HepG2 (cell line): Measurements from ENCODE around the gene CRK. TPM values are rescaled to one million over a fixed set of nuclear protein-coding genes. Genes with fewer than 3 reads are reported as not detected.

ENCODE experiments used
- ETV6 ChIP-seq: sonication (generic); formaldehyde crosslinking; conservative IDR thresholded peaks from 2 replicates; pipeline ENCODE4 v1.4.0; 2020; ENCODE audit warnings: missing genetic modification reagents
- FOXC1 ChIP-seq: sonication (generic); formaldehyde crosslinking; IDR thresholded peaks from 2 replicates; pipeline ENCODE4 v1.8.0; 2022; ENCODE audit warnings: mild to moderate bottlenecking, missing genetic modification reagents, borderline replicate concordance
- ONECUT2 ChIP-seq: sonication (generic); formaldehyde crosslinking; IDR thresholded peaks from 2 replicates; pipeline ENCODE4 v1.4.0; 2020; ENCODE audit warnings: missing genetic modification reagents
- SAP130 ChIP-seq: IDR thresholded peaks from 2 replicates; pipeline ENCODE4 v1.6.1; 2016; ENCODE audit warnings: low read depth
- SPEN ChIP-seq: sonication (generic); formaldehyde crosslinking; IDR thresholded peaks from 2 replicates; pipeline ENCODE4 v1.5.1; 2020; ENCODE audit warnings: low read depth, mild to moderate bottlenecking, missing genetic modification reagents
- ZBTB38 ChIP-seq: sonication (generic); formaldehyde crosslinking; IDR thresholded peaks from 2 replicates; pipeline ENCODE4 v1.5.1; 2020; ENCODE audit warnings: mild to moderate bottlenecking, missing genetic modification reagents
- ZNF562 ChIP-seq: sonication (generic); formaldehyde crosslinking; IDR thresholded peaks from 2 replicates; pipeline ENCODE4 v1.8.0; 2022; ENCODE audit warnings: missing genetic modification reagents, borderline replicate concordance
- ZNF772 ChIP-seq: sonication (generic); formaldehyde crosslinking; IDR thresholded peaks from 2 replicates; pipeline ENCODE4 v1.5.0; 2020; ENCODE audit warnings: mild to moderate bottlenecking, missing genetic modification reagents
- polyA plus RNA-seq, 8 experiments: library from polyadenylated mRNA; depleted of rRNA in 3 of 8; stranded (reverse) in 7 of 8; unstranded in 1 of 8; fragments of >200 nt; fragmentation: Illumina TruSeq in 4 of 8; extraction: Trizol in 4 of 8; gene quantifications; 2 replicates each; pipeline versions ENCODE4 v1.2.1 to v1.2.3, GENCODE V29; 2011 to 2016; ENCODE audit warnings: low read depth in 4 of 8, missing spikeins in 1 of 8, mixed read lengths in 1 of 8; ENCODE audit not compliant: insufficient read depth in 1 of 8
- total RNA-seq, 5 experiments: library from RNA; depleted of rRNA; stranded (reverse); fragments of >200 nt; fragmentation: Illumina TruSeq; extraction: Trizol; gene quantifications; 2 replicates each; pipeline ENCODE4 v1.2.3, GENCODE V29; 2016; ENCODE audit warnings: low read depth in 1 of 5
- TF ChIP-seq, protein P1 (sequence below): IDR thresholded peaks from 2 replicates; pipeline ENCODE4 v1.4.0; 2020; ENCODE audit warnings: mild to moderate bottlenecking, missing genetic modification reagents
- TF ChIP-seq, protein P2 (sequence below): sonication (generic); formaldehyde crosslinking; IDR thresholded peaks from 2 replicates; pipeline ENCODE4 v1.4.0; 2020; ENCODE audit warnings: mild to moderate bottlenecking, missing genetic modification reagents
- TF ChIP-seq, protein P3 (sequence below): sonication (generic); formaldehyde crosslinking; IDR thresholded peaks from 2 replicates; pipeline ENCODE4 v1.5.1; 2020; ENCODE audit warnings: mild to moderate bottlenecking, missing genetic modification reagents, moderate library complexity
- TF ChIP-seq, protein P4 (sequence below): sonication (generic); formaldehyde crosslinking; IDR thresholded peaks from 2 replicates; pipeline ENCODE4 v1.4.0; 2020; ENCODE audit warnings: missing genetic modification reagents
- TF ChIP-seq, protein P5 (sequence below): sonication (generic); formaldehyde crosslinking; IDR thresholded peaks from 2 replicates; pipeline ENCODE4 v1.8.0; 2022; ENCODE audit warnings: missing genetic modification reagents, mild to moderate bottlenecking, borderline replicate concordance

The CRK gene
- total and polyA plus RNA-seq, 2 of the 13 experiments (the other 11 are each of a cell fraction or from before 2014, with no cell fraction given), result 47.4 to 54.2 TPM

DNA sequence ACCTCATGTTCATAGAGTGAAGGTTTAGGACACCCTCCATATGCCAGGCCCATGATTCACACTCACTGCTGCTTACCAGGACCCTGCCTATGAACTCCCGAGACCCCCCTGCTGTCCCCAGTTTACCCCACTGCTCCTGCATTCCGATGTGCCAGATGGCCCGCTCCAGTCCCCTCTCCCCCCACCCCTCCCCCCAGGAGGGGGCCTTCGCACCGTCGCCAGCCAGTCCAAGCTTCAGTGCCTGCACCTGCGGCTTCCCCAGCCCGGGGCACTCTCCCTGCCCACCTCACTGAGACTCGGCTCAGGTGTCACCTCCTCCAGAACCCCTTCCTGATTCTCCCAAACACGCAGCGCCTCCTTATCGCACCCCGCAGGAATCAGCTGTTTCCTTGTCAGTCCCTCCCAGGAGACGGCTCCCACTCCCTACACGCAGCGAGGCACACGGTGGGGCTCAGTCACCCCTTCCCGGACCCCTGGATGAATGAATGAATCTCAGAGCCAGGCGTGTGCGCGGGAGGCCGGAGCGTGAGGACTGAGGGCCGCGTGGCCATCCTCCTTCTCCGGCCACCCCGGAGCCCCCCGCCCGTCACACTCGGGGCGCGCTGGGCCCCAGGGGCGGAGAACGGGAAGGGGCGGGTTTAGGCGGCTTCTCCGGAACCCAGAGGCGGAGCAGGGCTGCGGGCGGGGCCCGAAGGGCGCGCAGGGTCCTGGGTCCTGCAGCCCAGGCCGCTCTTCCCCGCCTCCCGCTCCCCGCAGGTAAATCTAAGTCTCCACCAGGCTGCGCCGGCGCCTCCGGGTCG is 34.8 kb upstream of the CRK start (continued):
- TF ChIP-seq, protein P1, sequence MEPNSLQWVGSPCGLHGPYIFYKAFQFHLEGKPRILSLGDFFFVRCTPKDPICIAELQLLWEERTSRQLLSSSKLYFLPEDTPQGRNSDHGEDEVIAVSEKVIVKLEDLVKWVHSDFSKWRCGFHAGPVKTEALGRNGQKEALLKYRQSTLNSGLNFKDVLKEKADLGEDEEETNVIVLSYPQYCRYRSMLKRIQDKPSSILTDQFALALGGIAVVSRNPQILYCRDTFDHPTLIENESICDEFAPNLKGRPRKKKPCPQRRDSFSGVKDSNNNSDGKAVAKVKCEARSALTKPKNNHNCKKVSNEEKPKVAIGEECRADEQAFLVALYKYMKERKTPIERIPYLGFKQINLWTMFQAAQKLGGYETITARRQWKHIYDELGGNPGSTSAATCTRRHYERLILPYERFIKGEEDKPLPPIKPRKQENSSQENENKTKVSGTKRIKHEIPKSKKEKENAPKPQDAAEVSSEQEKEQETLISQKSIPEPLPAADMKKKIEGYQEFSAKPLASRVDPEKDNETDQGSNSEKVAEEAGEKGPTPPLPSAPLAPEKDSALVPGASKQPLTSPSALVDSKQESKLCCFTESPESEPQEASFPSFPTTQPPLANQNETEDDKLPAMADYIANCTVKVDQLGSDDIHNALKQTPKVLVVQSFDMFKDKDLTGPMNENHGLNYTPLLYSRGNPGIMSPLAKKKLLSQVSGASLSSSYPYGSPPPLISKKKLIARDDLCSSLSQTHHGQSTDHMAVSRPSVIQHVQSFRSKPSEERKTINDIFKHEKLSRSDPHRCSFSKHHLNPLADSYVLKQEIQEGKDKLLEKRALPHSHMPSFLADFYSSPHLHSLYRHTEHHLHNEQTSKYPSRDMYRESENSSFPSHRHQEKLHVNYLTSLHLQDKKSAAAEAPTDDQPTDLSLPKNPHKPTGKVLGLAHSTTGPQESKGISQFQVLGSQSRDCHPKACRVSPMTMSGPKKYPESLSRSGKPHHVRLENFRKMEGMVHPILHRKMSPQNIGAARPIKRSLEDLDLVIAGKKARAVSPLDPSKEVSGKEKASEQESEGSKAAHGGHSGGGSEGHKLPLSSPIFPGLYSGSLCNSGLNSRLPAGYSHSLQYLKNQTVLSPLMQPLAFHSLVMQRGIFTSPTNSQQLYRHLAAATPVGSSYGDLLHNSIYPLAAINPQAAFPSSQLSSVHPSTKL (CRISPR knock-in tag), result peak; percentile 35; the same call in 1 of the 2 replicates
- TF ChIP-seq, protein P2, sequence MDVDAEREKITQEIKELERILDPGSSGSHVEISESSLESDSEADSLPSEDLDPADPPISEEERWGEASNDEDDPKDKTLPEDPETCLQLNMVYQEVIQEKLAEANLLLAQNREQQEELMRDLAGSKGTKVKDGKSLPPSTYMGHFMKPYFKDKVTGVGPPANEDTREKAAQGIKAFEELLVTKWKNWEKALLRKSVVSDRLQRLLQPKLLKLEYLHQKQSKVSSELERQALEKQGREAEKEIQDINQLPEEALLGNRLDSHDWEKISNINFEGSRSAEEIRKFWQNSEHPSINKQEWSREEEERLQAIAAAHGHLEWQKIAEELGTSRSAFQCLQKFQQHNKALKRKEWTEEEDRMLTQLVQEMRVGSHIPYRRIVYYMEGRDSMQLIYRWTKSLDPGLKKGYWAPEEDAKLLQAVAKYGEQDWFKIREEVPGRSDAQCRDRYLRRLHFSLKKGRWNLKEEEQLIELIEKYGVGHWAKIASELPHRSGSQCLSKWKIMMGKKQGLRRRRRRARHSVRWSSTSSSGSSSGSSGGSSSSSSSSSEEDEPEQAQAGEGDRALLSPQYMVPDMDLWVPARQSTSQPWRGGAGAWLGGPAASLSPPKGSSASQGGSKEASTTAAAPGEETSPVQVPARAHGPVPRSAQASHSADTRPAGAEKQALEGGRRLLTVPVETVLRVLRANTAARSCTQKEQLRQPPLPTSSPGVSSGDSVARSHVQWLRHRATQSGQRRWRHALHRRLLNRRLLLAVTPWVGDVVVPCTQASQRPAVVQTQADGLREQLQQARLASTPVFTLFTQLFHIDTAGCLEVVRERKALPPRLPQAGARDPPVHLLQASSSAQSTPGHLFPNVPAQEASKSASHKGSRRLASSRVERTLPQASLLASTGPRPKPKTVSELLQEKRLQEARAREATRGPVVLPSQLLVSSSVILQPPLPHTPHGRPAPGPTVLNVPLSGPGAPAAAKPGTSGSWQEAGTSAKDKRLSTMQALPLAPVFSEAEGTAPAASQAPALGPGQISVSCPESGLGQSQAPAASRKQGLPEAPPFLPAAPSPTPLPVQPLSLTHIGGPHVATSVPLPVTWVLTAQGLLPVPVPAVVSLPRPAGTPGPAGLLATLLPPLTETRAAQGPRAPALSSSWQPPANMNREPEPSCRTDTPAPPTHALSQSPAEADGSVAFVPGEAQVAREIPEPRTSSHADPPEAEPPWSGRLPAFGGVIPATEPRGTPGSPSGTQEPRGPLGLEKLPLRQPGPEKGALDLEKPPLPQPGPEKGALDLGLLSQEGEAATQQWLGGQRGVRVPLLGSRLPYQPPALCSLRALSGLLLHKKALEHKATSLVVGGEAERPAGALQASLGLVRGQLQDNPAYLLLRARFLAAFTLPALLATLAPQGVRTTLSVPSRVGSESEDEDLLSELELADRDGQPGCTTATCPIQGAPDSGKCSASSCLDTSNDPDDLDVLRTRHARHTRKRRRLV (CRISPR knock-in tag), result peak; percentile 59; the same call in 1 of the 2 replicates
- peak; percentile 53; the same call in 1 of the 2 replicates for TF ChIP-seq ZNF772 (CRISPR knock-in tag)
- TF ChIP-seq, protein P3, sequence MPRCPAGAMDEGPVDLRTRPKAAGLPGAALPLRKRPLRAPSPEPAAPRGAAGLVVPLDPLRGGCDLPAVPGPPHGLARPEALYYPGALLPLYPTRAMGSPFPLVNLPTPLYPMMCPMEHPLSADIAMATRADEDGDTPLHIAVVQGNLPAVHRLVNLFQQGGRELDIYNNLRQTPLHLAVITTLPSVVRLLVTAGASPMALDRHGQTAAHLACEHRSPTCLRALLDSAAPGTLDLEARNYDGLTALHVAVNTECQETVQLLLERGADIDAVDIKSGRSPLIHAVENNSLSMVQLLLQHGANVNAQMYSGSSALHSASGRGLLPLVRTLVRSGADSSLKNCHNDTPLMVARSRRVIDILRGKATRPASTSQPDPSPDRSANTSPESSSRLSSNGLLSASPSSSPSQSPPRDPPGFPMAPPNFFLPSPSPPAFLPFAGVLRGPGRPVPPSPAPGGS (CRISPR knock-in tag), result peak; percentile 82
- no peak for TF ChIP-seq FOXC1 (CRISPR knock-in tag)
- no peak for TF ChIP-seq ONECUT2 (CRISPR knock-in tag)
- TF ChIP-seq ZNF562, result no peak
- TF ChIP-seq SPEN (CRISPR knock-in tag), result peak; percentile 27; the same call in 1 of the 2 replicates
- TF ChIP-seq, protein P4, sequence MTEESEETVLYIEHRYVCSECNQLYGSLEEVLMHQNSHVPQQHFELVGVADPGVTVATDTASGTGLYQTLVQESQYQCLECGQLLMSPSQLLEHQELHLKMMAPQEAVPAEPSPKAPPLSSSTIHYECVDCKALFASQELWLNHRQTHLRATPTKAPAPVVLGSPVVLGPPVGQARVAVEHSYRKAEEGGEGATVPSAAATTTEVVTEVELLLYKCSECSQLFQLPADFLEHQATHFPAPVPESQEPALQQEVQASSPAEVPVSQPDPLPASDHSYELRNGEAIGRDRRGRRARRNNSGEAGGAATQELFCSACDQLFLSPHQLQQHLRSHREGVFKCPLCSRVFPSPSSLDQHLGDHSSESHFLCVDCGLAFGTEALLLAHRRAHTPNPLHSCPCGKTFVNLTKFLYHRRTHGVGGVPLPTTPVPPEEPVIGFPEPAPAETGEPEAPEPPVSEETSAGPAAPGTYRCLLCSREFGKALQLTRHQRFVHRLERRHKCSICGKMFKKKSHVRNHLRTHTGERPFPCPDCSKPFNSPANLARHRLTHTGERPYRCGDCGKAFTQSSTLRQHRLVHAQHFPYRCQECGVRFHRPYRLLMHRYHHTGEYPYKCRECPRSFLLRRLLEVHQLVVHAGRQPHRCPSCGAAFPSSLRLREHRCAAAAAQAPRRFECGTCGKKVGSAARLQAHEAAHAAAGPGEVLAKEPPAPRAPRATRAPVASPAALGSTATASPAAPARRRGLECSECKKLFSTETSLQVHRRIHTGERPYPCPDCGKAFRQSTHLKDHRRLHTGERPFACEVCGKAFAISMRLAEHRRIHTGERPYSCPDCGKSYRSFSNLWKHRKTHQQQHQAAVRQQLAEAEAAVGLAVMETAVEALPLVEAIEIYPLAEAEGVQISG (CRISPR knock-in tag), result peak; percentile 40
- TF ChIP-seq ETV6 (CRISPR knock-in tag), result no peak
- peak; percentile 82 for TF ChIP-seq SAP130 (CRISPR knock-in tag)
- TF ChIP-seq, protein P5, sequence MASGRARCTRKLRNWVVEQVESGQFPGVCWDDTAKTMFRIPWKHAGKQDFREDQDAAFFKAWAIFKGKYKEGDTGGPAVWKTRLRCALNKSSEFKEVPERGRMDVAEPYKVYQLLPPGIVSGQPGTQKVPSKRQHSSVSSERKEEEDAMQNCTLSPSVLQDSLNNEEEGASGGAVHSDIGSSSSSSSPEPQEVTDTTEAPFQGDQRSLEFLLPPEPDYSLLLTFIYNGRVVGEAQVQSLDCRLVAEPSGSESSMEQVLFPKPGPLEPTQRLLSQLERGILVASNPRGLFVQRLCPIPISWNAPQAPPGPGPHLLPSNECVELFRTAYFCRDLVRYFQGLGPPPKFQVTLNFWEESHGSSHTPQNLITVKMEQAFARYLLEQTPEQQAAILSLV, result peak; percentile 70; the same call in 1 of the 2 replicates
- peak; percentile 50; the same call in 1 of the 2 replicates for TF ChIP-seq ZBTB38 (CRISPR knock-in tag)
